ENCODE results near the gene NKTR. TPM values are rescaled to one million over a fixed set of nuclear protein-coding genes. Genes with fewer than 3 reads are reported as not detected.

Gene NKTR
- total RNA-seq, 1 experiment from 2014 or later, result 79.8 TPM

- Mint-ChIP-seq H3K27ac (no peak overlapping the region), H3K36me3 (ENCODE audit: insufficient read depth in 1 of 3, low read depth in 3 of 3) (peaks cover 3 to 21% (median 8%) of the 10 kb centered on the region in 3 experiments), H3K27me3 (ENCODE audit: low read depth) (no peaks in the 10 kb centered on the region), H3K9me3 (no peaks in the 10 kb centered on the region), H3K4me1 (peaks cover 2 to 13% of the 10 kb centered on the region in 2 experiments; a peak in 2 of 4 replicates), H3K4me3 (no peak overlapping the region)
- H4K8ac ChIP-seq (replicated peaks; ENCODE audit: insufficient read length, low read depth, low read length), result no peak overlapping the region
- H4K91ac ChIP-seq (ENCODE audit: insufficient read length, low read depth, low read length), result no peak overlapping the region
- H3K18ac ChIP-seq (ENCODE audit: insufficient read length, low read depth, low read length), result no peak overlapping the region
- no peak overlapping the region for H2AFZ ChIP-seq (ENCODE audit: low read length)
- TF ChIP-seq CTCF (conservative IDR thresholded peaks at IDR 0.05), result peak; percentile 48
- no peak overlapping the region for H3K9ac ChIP-seq (ENCODE audit: extremely low read depth, insufficient read length, low read length)
- no peak overlapping the region for H2BK5ac ChIP-seq (ENCODE audit: insufficient read length, low read length)
- no peak overlapping the region for H3K56ac ChIP-seq (ENCODE audit: insufficient read length, low read depth, low read length)
- H2AK5ac ChIP-seq (ENCODE audit: insufficient read length, low read length), result no peak overlapping the region
- no peaks in the 10 kb centered on the region for H3K9me3 ChIP-seq (ENCODE audit: control insufficient read depth, low read depth, low read length)
- no peak overlapping the region for H3K14ac ChIP-seq (ENCODE audit: insufficient read depth, low read length)
- H3K4ac ChIP-seq (ENCODE audit: low read depth, low read length), result no peak overlapping the region
- peak; percentile 53 for DNase-seq
- no peak overlapping the region for H4K5ac ChIP-seq (ENCODE audit: insufficient read length, low read depth, low read length)
- no peaks in the 10 kb centered on the region for H3K4me1 ChIP-seq (ENCODE audit: insufficient read depth, low read length)
- no peaks in the 10 kb centered on the region for H3K79me2 ChIP-seq (ENCODE audit: insufficient read depth, low read length)
- no peaks in the 10 kb centered on the region for H3K23me2 ChIP-seq (ENCODE audit: insufficient read length, low read depth, low read length, poor library complexity, severe bottlenecking)
- H3K27ac ChIP-seq (ENCODE audit: insufficient read length, low read depth, low read length), result no peak overlapping the region
- H4K20me1 ChIP-seq (ENCODE audit: control insufficient read depth, insufficient read depth, insufficient read length), result no peaks in the 10 kb centered on the region
- no peak overlapping the region for H2BK20ac ChIP-seq (ENCODE audit: low read depth, low read length, poor library complexity, severe bottlenecking)
- no peak overlapping the region for H2BK120ac ChIP-seq (ENCODE audit: low read depth, low read length, poor library complexity, severe bottlenecking)
- H3K79me1 ChIP-seq (ENCODE audit: insufficient read depth, low read depth, low read length, poor library complexity, severe bottlenecking), result no peaks in the 10 kb centered on the region
- WGBS (ENCODE audit: extremely low coverage, insufficient read length, low lambda C conversion rate), result no CpG with 5 or more reads among the region's 4 CpGs
- no peak overlapping the region for H2BK15ac ChIP-seq (ENCODE audit: low read depth, low read length)
- H3K27me3 ChIP-seq (ENCODE audit: insufficient read depth, low read length), result no peaks in the 10 kb centered on the region
- H3K23ac ChIP-seq (ENCODE audit: insufficient read length, low read depth, low read length), result no peak overlapping the region
- H3T11ph ChIP-seq (ENCODE audit: low read length), result no peak overlapping the region
- H2BK12ac ChIP-seq (ENCODE audit: insufficient read length, low read depth, low read length), result no peak overlapping the region
- no peak overlapping the region for H3K4me2 ChIP-seq (ENCODE audit: insufficient read depth, insufficient read length, low read length)
These were observed 60.4 kb downstream of the NKTR start for GRCh38 chr3:42660898-42661297.

Data from H9 (cell line).